WTC11 (cell line): ENCODE measurements around the gene AGR3. TPM values are rescaled to one million over a fixed set of nuclear protein-coding genes. Genes with fewer than 3 reads are reported as not detected.

ENCODE experiments used
- ATAC-seq: fragments of 200-7000 bp; cut with Tn5 transposase; 2 replicates; pipeline ENCODE4 v1.10.0; 2021; ENCODE audit warnings: mild to moderate bottlenecking, moderate library complexity
- CTCF ChIA-PET: fragments of 300-600 bp; sonication (Branson Sonifier 250); formaldehyde crosslinking; loops from one replicate; lab custom pipeline; 2021; ENCODE audit warnings: antibody characterized with exemption; lab: Charles Lee
- POLR2A ChIA-PET: fragments of 350-600 bp; sonication (Branson Sonifier 250); formaldehyde crosslinking; loops from one replicate; lab custom pipeline; 2021; ENCODE audit warnings: antibody characterized with exemption; lab: Charles Lee
- DNase-seq: peaks from one replicate; pipeline ENCODE4 v3.0.0; 2021; ENCODE audit warnings: low spot score
- H3K27ac Mint-ChIP-seq: 2 replicates; pipeline ENCODE4 v1.8.0; 2021; ENCODE audit warnings: mixed read lengths
- H3K27me3 Mint-ChIP-seq: 2 replicates; pipeline ENCODE4 v1.8.0; 2021; ENCODE audit warnings: low read depth, mild to moderate bottlenecking, moderate library complexity, mixed read lengths
- H3K36me3 Mint-ChIP-seq: 2 replicates; pipeline ENCODE4 v1.8.0; 2021; ENCODE audit warnings: mixed read lengths
- H3K4me1 Mint-ChIP-seq: 2 replicates; pipeline ENCODE4 v1.8.0; 2022; ENCODE audit warnings: mixed read lengths
- H3K4me3 Mint-ChIP-seq: 2 replicates; pipeline ENCODE4 v1.8.0; 2021; ENCODE audit warnings: mild to moderate bottlenecking, moderate library complexity, mixed read lengths
- H3K9me3 Mint-ChIP-seq: 2 replicates; pipeline ENCODE4 v1.8.0; 2021; ENCODE audit warnings: mixed read lengths
- ATF1 ChIP-seq: sonication (generic); formaldehyde crosslinking; IDR thresholded peaks from 2 replicates; pipeline ENCODE4 v1.8.1; 2023; ENCODE audit warnings: mild to moderate bottlenecking, moderate library complexity, missing genetic modification reagents
- FOXJ3 ChIP-seq: sonication (generic); formaldehyde crosslinking; IDR thresholded peaks from 2 replicates; pipeline ENCODE4 v1.9.0; 2021; ENCODE audit warnings: missing genetic modification reagents, mild to moderate bottlenecking, borderline replicate concordance
- FOXK1 ChIP-seq: sonication (generic); formaldehyde crosslinking; IDR thresholded peaks from 2 replicates; pipeline ENCODE4 v1.8.0; 2022; ENCODE audit warnings: mild to moderate bottlenecking, moderate library complexity, missing genetic modification reagents
- GRHL2 ChIP-seq: fragments of 250-450 bp; sonication (Bioruptor Pico); IDR thresholded peaks from 2 replicates; pipeline ENCODE4 v1.8.0; 2022; ENCODE audit warnings: mild to moderate bottlenecking, moderate library complexity; ENCODE audit not compliant: insufficient replicate concordance, severe bottlenecking
- IRF2 ChIP-seq: sonication (generic); formaldehyde crosslinking; IDR thresholded peaks from 2 replicates; pipeline ENCODE4 v1.8.0; 2022; ENCODE audit warnings: low read depth, missing genetic modification reagents, borderline replicate concordance
- KAT7 ChIP-seq: sonication (generic); formaldehyde crosslinking; IDR thresholded peaks from 2 replicates; pipeline ENCODE4 v1.8.1; 2023; ENCODE audit warnings: missing genetic modification reagents, mild to moderate bottlenecking, borderline replicate concordance
- NR2C2 ChIP-seq: sonication (generic); formaldehyde crosslinking; IDR thresholded peaks from 2 replicates; pipeline ENCODE4 v1.8.0; 2022; ENCODE audit warnings: mild to moderate bottlenecking, missing genetic modification reagents
- RELA ChIP-seq: sonication (generic); formaldehyde crosslinking; IDR thresholded peaks from 2 replicates; pipeline ENCODE4 v1.8.1; 2022; ENCODE audit warnings: missing genetic modification reagents, mild to moderate bottlenecking, borderline replicate concordance
- SOX15 ChIP-seq: fragments of 250-450 bp; sonication (Bioruptor Pico); IDR thresholded peaks from 2 replicates; pipeline ENCODE4 v1.9.0; 2021; ENCODE audit warnings: mild to moderate bottlenecking
- SP1 ChIP-seq: sonication (generic); formaldehyde crosslinking; conservative IDR thresholded peaks from 2 replicates; pipeline ENCODE4 v1.8.1; 2022; ENCODE audit warnings: missing genetic modification reagents
- TCF7 ChIP-seq: sonication (generic); formaldehyde crosslinking; IDR thresholded peaks from 2 replicates; pipeline ENCODE4 v1.8.0; 2022; ENCODE audit warnings: mild to moderate bottlenecking, low read depth, missing genetic modification reagents, moderate library complexity
- TEAD1 ChIP-seq: sonication (generic); formaldehyde crosslinking; IDR thresholded peaks from 2 replicates; pipeline ENCODE4 v1.8.0; 2022; ENCODE audit warnings: mild to moderate bottlenecking, missing genetic modification reagents
- ZBTB21 ChIP-seq: sonication (generic); formaldehyde crosslinking; IDR thresholded peaks from 2 replicates; pipeline ENCODE4 v1.8.1; 2023; ENCODE audit warnings: mild to moderate bottlenecking, missing genetic modification reagents, borderline replicate concordance
- ZNF121 ChIP-seq: sonication (generic); formaldehyde crosslinking; IDR thresholded peaks from 2 replicates; pipeline ENCODE4 v1.8.0; 2023; ENCODE audit warnings: missing genetic modification reagents
- ZNF232 ChIP-seq: sonication (generic); formaldehyde crosslinking; IDR thresholded peaks from 2 replicates; pipeline ENCODE4 v1.8.0; 2022; ENCODE audit warnings: mild to moderate bottlenecking, missing genetic modification reagents
- ZNF263 ChIP-seq: sonication (generic); formaldehyde crosslinking; IDR thresholded peaks from 2 replicates; pipeline ENCODE4 v1.8.1; 2022; ENCODE audit warnings: low read depth, mild to moderate bottlenecking, moderate library complexity, missing genetic modification reagents
- ZNF396 ChIP-seq: fragments of 250-450 bp; sonication (Bioruptor Pico); IDR thresholded peaks from 2 replicates; pipeline ENCODE4 v1.8.0; 2021; ENCODE audit warnings: mild to moderate bottlenecking, moderate library complexity, borderline replicate concordance
- ZNF423 ChIP-seq: fragments of 250-450 bp; sonication (Bioruptor Pico); IDR thresholded peaks from 2 replicates; pipeline ENCODE4 v2.1.2; 2022; ENCODE audit warnings: mild to moderate bottlenecking, moderate library complexity
- ZNF671 ChIP-seq: fragments of 250-450 bp; sonication (Bioruptor Pico); IDR thresholded peaks from 2 replicates; pipeline ENCODE4 v1.8.0; 2021; ENCODE audit warnings: mild to moderate bottlenecking
- total RNA-seq: library from RNA; stranded (reverse); gene quantifications from 3 replicates; pipeline ENCODE4 v1.2.3, GENCODE V29; 2021
- TF ChIP-seq, protein P1 (sequence below): fragments of 250-450 bp; sonication (Bioruptor Pico); conservative IDR thresholded peaks from 2 replicates; pipeline ENCODE4 v1.9.0; 2021; ENCODE audit warnings: mild to moderate bottlenecking
- TF ChIP-seq, protein P2 (sequence below): sonication (generic); formaldehyde crosslinking; IDR thresholded peaks from 2 replicates; pipeline ENCODE4 v1.8.0; 2022; ENCODE audit warnings: mild to moderate bottlenecking, missing genetic modification reagents
- TF ChIP-seq, protein P3 (sequence below): sonication (generic); formaldehyde crosslinking; conservative IDR thresholded peaks from 2 replicates; pipeline ENCODE4 v1.8.1; 2022; ENCODE audit warnings: mild to moderate bottlenecking, missing genetic modification reagents
- TF ChIP-seq, protein P4 (sequence below): fragments of 250-450 bp; sonication (Bioruptor Pico); IDR thresholded peaks from 2 replicates; pipeline ENCODE4 v2.1.2; 2022; ENCODE audit warnings: mild to moderate bottlenecking, moderate library complexity
- TF ChIP-seq, protein P5 (sequence below): fragments of 250-450 bp; sonication (Bioruptor Pico); IDR thresholded peaks from 2 replicates; pipeline ENCODE4 v1.9.0; 2021; ENCODE audit warnings: mild to moderate bottlenecking
- TF ChIP-seq, protein P6 (sequence below): sonication (generic); formaldehyde crosslinking; IDR thresholded peaks from 2 replicates; pipeline ENCODE4 v1.8.0; 2023; ENCODE audit warnings: mild to moderate bottlenecking, missing genetic modification reagents
- TF ChIP-seq, protein P7 (sequence below): sonication (generic); formaldehyde crosslinking; IDR thresholded peaks from 2 replicates; pipeline ENCODE4 v1.8.0; 2023; ENCODE audit warnings: missing genetic modification reagents

Gene AGR3
- total RNA-seq, 1 experiment from 2014 or later: not detected

DNA sequence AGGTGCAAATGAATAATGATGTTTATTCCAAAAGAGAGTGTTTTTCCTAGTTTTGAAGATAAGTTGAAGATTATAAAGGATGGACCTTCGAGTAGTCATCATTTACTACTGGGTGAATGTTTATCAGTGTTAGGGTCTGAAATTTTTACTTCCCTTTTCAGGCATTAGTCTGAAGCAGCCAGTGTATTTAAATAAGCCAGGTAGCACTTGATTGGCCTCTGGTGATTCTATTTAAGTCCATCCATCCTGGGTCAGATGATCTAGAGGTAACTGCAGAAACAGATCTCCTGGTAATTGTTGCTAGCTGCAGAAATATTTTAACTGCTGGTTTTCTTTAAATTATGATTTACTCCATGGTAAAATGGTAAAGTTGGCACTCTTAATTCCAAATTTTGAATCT lies 42.9 kb downstream of the AGR3 start:
- ATAC-seq (no peak), DNase-seq (no peak)
- Mint-ChIP-seq H3K36me3 (no peaks in the 10 kb centered on the region), H3K4me3 (no peak overlapping the region), H3K4me1 (0 out of 2 replicates have a peak, but pooled peaks cover 4% of the 10 kb centered on the region), H3K27me3 (no peaks in the 10 kb centered on the region), H3K9me3 (no peaks in the 10 kb centered on the region), H3K27ac (no peak overlapping the region)
- TF ChIP-seq FOXJ3 (CRISPR knock-in tag) (no peak), TEAD1 (CRISPR knock-in tag) (no peak), ATF1 (no peak), KAT7 (CRISPR knock-in tag) (no peak)
- TF ChIP-seq, protein P1, sequence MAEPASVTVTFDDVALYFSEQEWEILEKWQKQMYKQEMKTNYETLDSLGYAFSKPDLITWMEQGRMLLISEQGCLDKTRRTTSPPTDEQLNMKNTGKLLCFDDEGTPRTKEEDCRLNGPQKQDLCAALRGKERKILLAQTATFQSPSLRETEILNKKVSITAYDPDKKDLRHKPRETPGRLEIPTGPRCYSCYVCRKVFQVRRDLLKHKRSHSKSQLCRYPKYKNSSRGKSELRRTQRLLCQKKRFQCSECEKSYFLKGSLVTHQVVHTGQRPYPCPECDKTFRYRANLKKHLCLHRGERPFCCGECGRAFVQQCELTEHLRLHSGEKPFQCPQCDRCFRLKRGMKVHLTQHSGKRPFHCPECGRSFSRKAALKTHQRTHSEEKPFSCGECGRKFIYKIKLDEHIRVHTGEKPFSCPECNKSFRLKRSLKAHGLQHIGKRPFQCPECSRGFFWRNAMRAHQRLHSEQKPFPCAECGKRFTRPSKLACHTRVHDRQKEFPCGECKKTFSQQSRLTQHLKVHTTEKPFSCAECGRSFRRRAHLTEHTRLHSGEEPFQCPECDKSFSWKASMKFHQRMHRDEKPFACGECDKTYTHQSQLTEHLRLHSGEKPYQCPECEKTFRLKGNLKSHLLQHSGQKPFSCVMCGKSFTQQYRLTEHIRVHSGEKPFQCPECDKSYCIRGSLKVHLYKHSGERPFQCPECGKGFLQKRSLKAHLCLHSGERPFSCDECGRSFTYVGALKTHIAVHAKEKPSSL (CRISPR knock-in tag): no peak
- TF ChIP-seq, protein P2, sequence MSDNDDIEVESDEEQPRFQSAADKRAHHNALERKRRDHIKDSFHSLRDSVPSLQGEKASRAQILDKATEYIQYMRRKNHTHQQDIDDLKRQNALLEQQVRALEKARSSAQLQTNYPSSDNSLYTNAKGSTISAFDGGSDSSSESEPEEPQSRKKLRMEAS (CRISPR knock-in tag): no peak
- TF ChIP-seq, protein P3, sequence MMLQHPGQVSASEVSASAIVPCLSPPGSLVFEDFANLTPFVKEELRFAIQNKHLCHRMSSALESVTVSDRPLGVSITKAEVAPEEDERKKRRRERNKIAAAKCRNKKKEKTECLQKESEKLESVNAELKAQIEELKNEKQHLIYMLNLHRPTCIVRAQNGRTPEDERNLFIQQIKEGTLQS: no peak
- TF ChIP-seq, protein P4, sequence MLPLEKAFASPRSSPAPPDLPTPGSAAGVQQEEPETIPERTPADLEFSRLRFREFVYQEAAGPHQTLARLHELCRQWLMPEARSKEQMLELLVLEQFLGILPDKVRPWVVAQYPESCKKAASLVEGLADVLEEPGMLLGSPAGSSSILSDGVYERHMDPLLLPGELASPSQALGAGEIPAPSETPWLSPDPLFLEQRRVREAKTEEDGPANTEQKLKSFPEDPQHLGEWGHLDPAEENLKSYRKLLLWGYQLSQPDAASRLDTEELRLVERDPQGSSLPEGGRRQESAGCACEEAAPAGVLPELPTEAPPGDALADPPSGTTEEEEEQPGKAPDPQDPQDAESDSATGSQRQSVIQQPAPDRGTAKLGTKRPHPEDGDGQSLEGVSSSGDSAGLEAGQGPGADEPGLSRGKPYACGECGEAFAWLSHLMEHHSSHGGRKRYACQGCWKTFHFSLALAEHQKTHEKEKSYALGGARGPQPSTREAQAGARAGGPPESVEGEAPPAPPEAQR (CRISPR knock-in tag): no peak
- TF ChIP-seq, protein P5, sequence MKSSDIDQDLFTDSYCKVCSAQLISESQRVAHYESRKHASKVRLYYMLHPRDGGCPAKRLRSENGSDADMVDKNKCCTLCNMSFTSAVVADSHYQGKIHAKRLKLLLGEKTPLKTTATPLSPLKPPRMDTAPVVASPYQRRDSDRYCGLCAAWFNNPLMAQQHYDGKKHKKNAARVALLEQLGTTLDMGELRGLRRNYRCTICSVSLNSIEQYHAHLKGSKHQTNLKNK (CRISPR knock-in tag): no peak
- POLR2A ChIA-PET: no interaction called here
- CTCF ChIA-PET: no interaction called here

DNA sequence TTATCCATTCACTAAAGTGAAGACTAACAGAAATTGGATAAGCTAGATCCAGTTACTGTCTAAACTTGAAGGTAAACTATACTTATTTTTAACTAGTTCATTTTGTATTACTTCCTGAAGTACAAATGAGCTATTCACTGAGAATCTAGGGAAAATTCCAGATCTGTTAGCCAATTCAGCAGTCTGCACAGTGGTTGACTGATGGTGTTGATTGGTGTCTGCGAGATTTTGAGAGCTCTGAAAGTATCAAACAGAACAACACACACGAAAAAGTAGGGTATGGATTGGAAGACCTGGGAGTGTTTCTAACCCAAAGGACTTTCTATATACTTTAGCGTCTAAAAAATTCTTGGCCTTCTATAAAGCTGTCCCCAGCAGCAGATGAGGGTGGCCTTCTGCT lies 43.4 kb downstream of the AGR3 start:
- ATAC-seq: no peak
- no peaks in the 10 kb centered on the region for H3K9me3 Mint-ChIP-seq
- H3K27me3 Mint-ChIP-seq: no peaks in the 10 kb centered on the region
- no peak for DNase-seq
- TF ChIP-seq ZNF396 (no peak), ZNF263 (CRISPR knock-in tag) (no peak), ZNF232 (CRISPR knock-in tag) (no peak), RELA (CRISPR knock-in tag) (no peak)
- TF ChIP-seq, protein P3: no peak
- TF ChIP-seq, all 79 proteins: peak for 0
- no peak overlapping the region for H3K4me3 Mint-ChIP-seq
- H3K27ac Mint-ChIP-seq: no peak overlapping the region
- ChIA-PET POLR2A (no interaction called here), CTCF (no interaction called here)
- no peaks in the 10 kb centered on the region for H3K36me3 Mint-ChIP-seq
- H3K4me1 Mint-ChIP-seq: 0 out of 2 replicates have a peak, but pooled peaks cover 4% of the 10 kb centered on the region

DNA sequence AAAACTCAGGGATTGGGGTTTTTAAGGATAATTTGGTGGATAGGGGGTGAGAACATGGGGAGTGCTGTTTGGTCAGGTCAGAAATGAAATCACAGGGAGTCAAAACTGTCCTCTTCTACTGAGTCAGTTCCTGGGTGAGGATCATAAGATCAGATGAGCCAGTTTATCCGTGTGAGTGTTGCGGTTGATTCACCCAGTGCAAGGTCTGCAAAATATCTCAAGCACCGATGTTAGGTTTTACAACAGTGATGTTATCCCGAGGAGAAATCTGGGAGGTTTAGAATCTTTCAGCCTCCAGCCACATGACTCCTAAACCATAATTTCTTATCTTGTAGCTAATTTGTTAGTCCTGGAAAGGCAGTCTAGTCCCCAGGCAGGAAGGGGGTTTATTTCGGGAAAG lies 45.3 kb downstream of the AGR3 start:
- Mint-ChIP-seq H3K9me3 (no peaks in the 10 kb centered on the region), H3K36me3 (no peaks in the 10 kb centered on the region), H3K4me3 (no peak overlapping the region), H3K4me1 (0 out of 2 replicates have a peak, but pooled peaks cover 4% of the 10 kb centered on the region), H3K27me3 (no peaks in the 10 kb centered on the region), H3K27ac (no peak overlapping the region)
- DNase-seq (no peak), ATAC-seq (no peak)
- POLR2A ChIA-PET: no interaction called here
- CTCF ChIA-PET: no interaction called here
- TF ChIP-seq ZNF423 (CRISPR knock-in tag): no peak
- no peak for TF ChIP-seq TCF7 (CRISPR knock-in tag)
- TF ChIP-seq NR2C2 (CRISPR knock-in tag): no peak
- TF ChIP-seq FOXK1: no peak
- TF ChIP-seq IRF2 (CRISPR knock-in tag): no peak
- no peak for TF ChIP-seq SP1 (CRISPR knock-in tag)
- TF ChIP-seq, protein P6, sequence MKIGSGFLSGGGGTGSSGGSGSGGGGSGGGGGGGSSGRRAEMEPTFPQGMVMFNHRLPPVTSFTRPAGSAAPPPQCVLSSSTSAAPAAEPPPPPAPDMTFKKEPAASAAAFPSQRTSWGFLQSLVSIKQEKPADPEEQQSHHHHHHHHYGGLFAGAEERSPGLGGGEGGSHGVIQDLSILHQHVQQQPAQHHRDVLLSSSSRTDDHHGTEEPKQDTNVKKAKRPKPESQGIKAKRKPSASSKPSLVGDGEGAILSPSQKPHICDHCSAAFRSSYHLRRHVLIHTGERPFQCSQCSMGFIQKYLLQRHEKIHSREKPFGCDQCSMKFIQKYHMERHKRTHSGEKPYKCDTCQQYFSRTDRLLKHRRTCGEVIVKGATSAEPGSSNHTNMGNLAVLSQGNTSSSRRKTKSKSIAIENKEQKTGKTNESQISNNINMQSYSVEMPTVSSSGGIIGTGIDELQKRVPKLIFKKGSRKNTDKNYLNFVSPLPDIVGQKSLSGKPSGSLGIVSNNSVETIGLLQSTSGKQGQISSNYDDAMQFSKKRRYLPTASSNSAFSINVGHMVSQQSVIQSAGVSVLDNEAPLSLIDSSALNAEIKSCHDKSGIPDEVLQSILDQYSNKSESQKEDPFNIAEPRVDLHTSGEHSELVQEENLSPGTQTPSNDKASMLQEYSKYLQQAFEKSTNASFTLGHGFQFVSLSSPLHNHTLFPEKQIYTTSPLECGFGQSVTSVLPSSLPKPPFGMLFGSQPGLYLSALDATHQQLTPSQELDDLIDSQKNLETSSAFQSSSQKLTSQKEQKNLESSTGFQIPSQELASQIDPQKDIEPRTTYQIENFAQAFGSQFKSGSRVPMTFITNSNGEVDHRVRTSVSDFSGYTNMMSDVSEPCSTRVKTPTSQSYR (CRISPR knock-in tag): no peak
- no peak for TF ChIP-seq GRHL2
- TF ChIP-seq ZBTB21 (CRISPR knock-in tag): no peak
- TF ChIP-seq, protein P7, sequence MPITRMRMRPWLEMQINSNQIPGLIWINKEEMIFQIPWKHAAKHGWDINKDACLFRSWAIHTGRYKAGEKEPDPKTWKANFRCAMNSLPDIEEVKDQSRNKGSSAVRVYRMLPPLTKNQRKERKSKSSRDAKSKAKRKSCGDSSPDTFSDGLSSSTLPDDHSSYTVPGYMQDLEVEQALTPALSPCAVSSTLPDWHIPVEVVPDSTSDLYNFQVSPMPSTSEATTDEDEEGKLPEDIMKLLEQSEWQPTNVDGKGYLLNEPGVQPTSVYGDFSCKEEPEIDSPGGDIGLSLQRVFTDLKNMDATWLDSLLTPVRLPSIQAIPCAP: no peak
- TF ChIP-seq ZNF121 (CRISPR knock-in tag): no peak
- TF ChIP-seq, protein P3: no peak
- no peak for TF ChIP-seq SOX15 (CRISPR knock-in tag)
- TF ChIP-seq ZNF671: no peak
